K562 (cell line): ENCODE results near the gene JPH4. TPM values are rescaled to one million over a fixed set of nuclear protein-coding genes. Genes with fewer than 3 reads are reported as not detected.

Experiments used
- CBX3 ChIP-seq, 2 experiments: IDR thresholded peaks; 1 replicate in 1 of 2; 2 replicates in 1 of 2; pipeline ENCODE4 v1.6.1; 2012; ENCODE audit warnings: inconsistent platforms in 2 of 2, low read length in 2 of 2, borderline replicate concordance in 1 of 2, control low read depth in 1 of 2
- FOXK1 ChIP-seq: sonication (generic); formaldehyde crosslinking; IDR thresholded peaks from 2 replicates; pipeline ENCODE4 v1.8.0; 2022; ENCODE audit warnings: missing genetic modification reagents, mild to moderate bottlenecking, borderline replicate concordance
- MXD1 ChIP-seq: fragments of 250-450 bp; sonication (Bioruptor Pico); IDR thresholded peaks from 2 replicates; pipeline ENCODE4 v1.8.0; 2021; ENCODE audit warnings: borderline replicate concordance, mild to moderate bottlenecking, moderate library complexity; ENCODE audit not compliant: poor library complexity, severe bottlenecking
- NFRKB ChIP-seq: fragments of 450-650 bp; IDR thresholded peaks from 2 replicates; pipeline ENCODE4 v1.6.1; 2016; ENCODE audit warnings: low read depth
- NKRF ChIP-seq: fragments of 450-650 bp; IDR thresholded peaks from 2 replicates; pipeline ENCODE4 v1.6.1; 2016; ENCODE audit warnings: borderline replicate concordance
- POLR2G ChIP-seq: fragments of 200-400 bp; formaldehyde crosslinking; IDR thresholded peaks from 2 replicates; pipeline ENCODE4 v1.6.1; 2017; ENCODE audit warnings: low read depth, mild to moderate bottlenecking, antibody characterized with exemption, low read length, moderate library complexity
- PRDM10 ChIP-seq: fragments of 450-650 bp; IDR thresholded peaks from 2 replicates; pipeline ENCODE4 v1.6.1; 2018; ENCODE audit not compliant: partially characterized antibody
- PTBP1 ChIP-seq: fragments of 200-400 bp; formaldehyde crosslinking; IDR thresholded peaks from 2 replicates; pipeline ENCODE4 v1.6.1; 2017; ENCODE audit warnings: low read depth, low read length
- RAD21 ChIP-seq, 2 experiments: fragments of 250-450 bp in 1 of 2; fragments of 450-650 bp in 1 of 2; sonication (Bioruptor Pico) in 1 of 2; formaldehyde crosslinking in 1 of 2; IDR thresholded peaks in 1 of 2; conservative IDR thresholded peaks in 1 of 2; 2 replicates each; pipeline versions ENCODE4 v1.4.0 to v1.8.0; 2020 to 2022; ENCODE audit warnings: mild to moderate bottlenecking in 2 of 2, moderate library complexity in 1 of 2
- RFX1 ChIP-seq: fragments of 450-650 bp; IDR thresholded peaks from 2 replicates; pipeline ENCODE4 v1.6.1; 2016; ENCODE audit warnings: mild to moderate bottlenecking, moderate library complexity
- SLC30A9 ChIP-seq: fragments of 250-450 bp; sonication (Bioruptor Pico); IDR thresholded peaks from 2 replicates; pipeline ENCODE4 v1.8.0; 2022; ENCODE audit warnings: mild to moderate bottlenecking, moderate library complexity
- TAF9B ChIP-seq: fragments of 450-650 bp; IDR thresholded peaks from 2 replicates; pipeline ENCODE4 v1.6.1; 2018; ENCODE audit warnings: mild to moderate bottlenecking; ENCODE audit not compliant: partially characterized antibody
- TAL1 ChIP-seq: fragments of 450-650 bp; IDR thresholded peaks from 2 replicates; pipeline ENCODE4 v1.6.1; 2016; ENCODE audit warnings: mild to moderate bottlenecking
- TRIM25 ChIP-seq: fragments of 450-650 bp; IDR thresholded peaks from 2 replicates; pipeline ENCODE4 v1.7.0; 2016; ENCODE audit warnings: borderline replicate concordance
- ZNF316 ChIP-seq: fragments of 450-650 bp; IDR thresholded peaks from 2 replicates; pipeline ENCODE4 v1.6.1; 2016
- ZNF398 ChIP-seq: fragments of 250-450 bp; sonication (Bioruptor Pico); IDR thresholded peaks from 2 replicates; pipeline ENCODE4 v1.8.0; 2021; ENCODE audit warnings: moderate library complexity, mild to moderate bottlenecking, inconsistent platforms
- ZNF778 ChIP-seq: fragments of 450-650 bp; formaldehyde crosslinking; IDR thresholded peaks from 2 replicates; pipeline ENCODE4 v1.4.0; 2020; ENCODE audit warnings: mild to moderate bottlenecking, moderate library complexity
- polyA plus RNA-seq, 8 experiments: library from polyadenylated mRNA; depleted of rRNA in 4 of 8; stranded (reverse) in 5 of 8; unstranded in 3 of 8; fragments of >200 nt; fragmentation: Nextera tagmentation in 2 of 8; fragmentation: Illumina TruSeq in 1 of 8; extraction: Ambion mirVana in 2 of 8; extraction: Trizol in 1 of 8; gene quantifications; 2 replicates each; pipeline versions ENCODE4 v1.2.1 to v1.2.3, GENCODE V29; 2011 to 2014; ENCODE audit warnings: inconsistent platforms in 1 of 8, missing spikeins in 1 of 8
- total RNA-seq, 7 experiments: library from RNA; depleted of rRNA in 6 of 7; stranded (reverse); fragments of >200 nt in 6 of 7; fragmentation: Illumina TruSeq in 2 of 7; extraction: Trizol in 2 of 7; gene quantifications; 2 replicates each; pipeline versions ENCODE4 v1.2.1 to v1.2.3, GENCODE V29; 2011 to 2021; ENCODE audit warnings: low replicate concordance in 1 of 7

Gene JPH4
- total and polyA plus RNA-seq, 9 of the 15 experiments (the other 6 are each of a cell fraction or from before 2014, with no cell fraction given) = 0.04 to 0.13 (median 0.06) TPM; not detected in 5

GRCh38 chr14:23567186-23568020 is 11.2 kb downstream of the JPH4 start, which contains the start of gene AP1G2 (continued):
- TF ChIP-seq PRDM10 (no peak), ZNF398 (no peak), SLC30A9 (CRISPR knock-in tag) (no peak), FOXK1 (CRISPR knock-in tag) (no peak), ZNF316 (0 out of 2 replicates have a peak, but pooled peaks have one; percentile 4), CBX3 (IDR thresholded peaks at IDR 0.05; ENCODE audit: borderline replicate concordance in 1 of 2, low read length in 2 of 2) (no peak), RAD21 (CRISPR knock-in tag; conservative IDR thresholded peaks at IDR 0.05 in 1 of 2, IDR thresholded peaks at IDR 0.05 in 1 of 2) (no peak), TAF9B (no peak), NKRF (peak; percentile 66; the same call in 1 of the 2 replicates), PTBP1 (no peak), POLR2G (peak; percentile 85), MXD1 (CRISPR knock-in tag) (no peak), ZNF778 (CRISPR knock-in tag) (no peak), TRIM25 (no peak), RFX1 (no peak), TAL1 (no peak), NFRKB (no peak)
